Activated CD8-positive, alpha-beta memory T cell treated with anti-CD3 and anti-CD28 coated beads for 48 hours (primary cell): ENCODE measurements around the gene ANKFY1.

ENCODE experiments used
- DNase-seq, 3 experiments: peaks; one replicate each; pipeline ENCODE4 v3.0.0-alpha.2; 2020; ENCODE audit warnings: low read depth in 2 of 3, low spot score in 2 of 3

The ANKFY1 gene

DNA sequence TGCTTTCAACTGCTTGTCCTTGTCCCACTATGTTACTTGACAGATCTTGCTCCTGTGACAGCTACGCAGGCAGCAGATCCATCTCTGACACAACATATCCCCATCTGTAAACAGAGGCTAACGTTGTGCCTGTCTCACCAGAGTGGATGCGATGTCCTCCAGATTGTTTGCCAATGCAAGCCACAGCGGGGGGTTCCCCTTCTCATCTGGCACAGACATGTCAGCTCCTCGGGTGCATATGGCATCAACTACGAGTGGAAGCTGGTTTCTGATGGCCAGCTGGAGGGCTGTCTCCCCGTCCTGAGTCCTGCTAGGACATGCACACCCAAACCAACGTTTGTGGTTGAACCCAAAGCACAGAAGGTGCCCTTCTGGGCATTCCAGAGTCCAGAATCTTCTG, 81.7 kb downstream of the ANKFY1 start:
- DNase-seq: no peak

DNA sequence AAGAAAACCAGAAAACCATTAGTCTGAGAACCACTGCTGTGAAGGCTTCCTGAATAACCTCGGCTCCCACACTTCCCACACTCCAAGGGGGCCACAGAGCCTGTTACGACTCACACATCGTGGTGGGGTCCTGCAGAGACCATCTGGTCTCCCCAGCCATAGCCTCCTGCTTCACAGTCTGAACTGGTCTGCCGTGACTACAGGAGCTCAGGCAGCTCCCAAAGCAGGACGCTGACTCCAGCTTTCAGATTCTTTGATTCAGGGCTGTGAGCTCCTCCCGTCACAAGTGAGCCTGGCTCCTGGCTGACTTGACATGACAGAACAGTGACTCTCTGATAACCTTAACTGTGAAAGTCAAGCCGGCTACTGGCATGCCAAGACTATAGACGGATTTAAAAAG, 83.0 kb downstream of the ANKFY1 start:
- DNase-seq: no peak

DNA sequence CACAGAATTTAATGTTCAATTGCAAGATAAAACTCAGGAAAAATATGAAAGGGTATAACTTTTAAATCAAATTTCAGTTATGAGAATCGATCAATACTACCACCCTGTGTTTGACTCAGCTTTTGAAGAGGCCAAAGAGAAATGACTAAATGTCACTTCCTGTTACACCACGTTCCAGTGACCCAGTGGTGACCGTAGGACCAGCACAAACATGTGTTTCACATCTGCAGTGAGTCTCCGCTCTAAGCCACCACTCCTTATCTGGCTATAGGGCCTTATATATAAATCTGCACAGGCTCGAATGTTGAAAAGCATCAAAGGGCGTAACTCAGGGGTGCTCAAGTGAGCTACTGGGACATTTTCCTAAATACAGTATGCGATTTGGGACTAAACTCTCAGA, 84.7 kb downstream of the ANKFY1 start:
- no peak for DNase-seq

DNA sequence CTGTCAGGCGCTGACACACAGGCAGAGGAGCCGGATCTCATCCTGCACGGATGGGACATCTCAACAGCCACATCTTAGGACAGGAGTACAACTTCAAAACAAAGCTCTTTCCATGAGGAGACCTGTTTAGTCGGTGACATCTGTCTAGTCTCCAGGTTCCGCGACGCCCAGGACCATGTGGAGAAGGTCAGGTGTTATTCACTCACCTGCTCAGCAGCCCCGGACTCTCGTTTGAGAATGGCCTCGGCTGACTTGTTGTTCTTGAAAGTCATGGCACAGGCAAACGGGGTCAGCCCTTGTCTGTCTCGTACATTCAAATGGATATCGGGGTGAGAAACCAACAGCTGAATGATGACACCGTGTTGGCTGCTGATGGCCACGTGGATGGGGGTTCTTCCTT, 85.1 kb downstream of the ANKFY1 start:
- no peak for DNase-seq

DNA sequence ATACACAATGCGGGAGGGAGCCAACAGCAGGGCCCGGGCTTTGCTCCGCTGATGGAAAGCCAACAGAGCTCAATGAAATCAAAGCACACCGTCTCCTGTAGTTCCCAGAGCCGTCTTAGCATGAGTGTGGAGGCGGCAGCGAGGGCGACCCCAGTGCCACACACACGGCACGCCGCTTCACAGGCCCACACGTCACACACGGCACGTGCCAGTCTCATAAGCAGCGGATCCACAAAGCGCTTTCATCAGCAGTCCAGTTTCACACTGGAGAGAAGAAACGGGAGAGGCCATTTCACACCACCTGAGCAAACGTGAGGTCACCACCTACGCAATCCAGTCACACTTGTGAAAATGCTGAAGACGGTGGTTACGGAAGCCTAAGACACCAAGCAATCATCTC, 86.0 kb downstream of the ANKFY1 start:
- DNase-seq: no peak

DNA sequence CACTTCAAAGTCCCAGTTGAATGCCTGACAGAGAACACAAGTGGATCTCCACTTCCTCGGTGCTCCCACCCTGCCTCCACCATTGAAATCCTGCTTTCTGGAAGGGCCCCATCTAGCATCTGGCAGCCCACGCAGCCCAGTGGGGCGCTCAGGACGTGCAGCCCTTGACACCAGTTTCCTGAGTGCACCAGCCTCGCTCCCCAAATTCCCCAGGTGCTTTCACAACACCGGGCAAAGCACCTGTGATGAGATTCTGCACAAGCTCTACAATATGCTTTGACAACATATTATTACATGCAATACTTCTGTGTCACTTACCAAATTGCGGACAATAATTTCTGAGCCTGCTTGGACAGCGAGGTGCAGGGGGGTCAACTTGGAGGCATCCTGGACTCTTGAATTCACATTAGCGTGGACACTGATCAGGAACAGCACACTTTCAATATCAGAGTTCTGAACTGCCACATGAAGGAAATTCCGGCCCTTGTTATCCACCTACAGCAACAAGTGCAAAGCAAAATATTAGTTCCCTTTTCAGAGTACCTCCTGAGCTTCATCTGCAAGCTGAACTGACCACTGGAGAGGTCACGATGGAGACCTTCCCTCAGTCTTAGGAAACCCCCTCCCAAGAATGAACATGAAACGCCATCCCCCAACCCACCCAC, 86.8 kb downstream of the ANKFY1 start:
- DNase-seq: no peak

GRCh38 chr17:4175921-4176807, 87.6 kb downstream of the ANKFY1 start:
- peak in 2 of 3 experiments; percentile 10 to 15 for DNase-seq

GRCh38 chr17:4174556-4174955, 89.2 kb downstream of the ANKFY1 start:
- no peak for DNase-seq

DNA sequence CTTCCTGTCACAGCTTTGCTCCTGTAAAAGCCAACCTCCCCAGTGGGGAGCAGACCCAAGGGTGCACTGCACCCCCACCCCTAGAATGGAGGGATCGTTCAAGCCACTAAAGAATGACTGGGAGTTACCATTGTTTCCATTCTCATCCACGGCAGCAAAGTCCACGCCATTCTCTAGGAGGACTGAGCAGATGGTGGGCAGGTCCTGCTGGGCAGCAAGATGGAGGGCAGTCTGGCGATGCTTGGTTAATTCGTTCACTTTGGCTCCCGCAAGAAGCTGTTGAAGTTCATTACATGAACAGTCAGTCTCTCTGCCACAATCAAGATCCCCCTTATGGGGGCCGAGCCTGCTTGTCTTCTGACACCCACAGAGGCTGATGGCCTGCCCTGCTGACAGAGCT, 90.0 kb downstream of the ANKFY1 start:
- no peak for DNase-seq

DNA sequence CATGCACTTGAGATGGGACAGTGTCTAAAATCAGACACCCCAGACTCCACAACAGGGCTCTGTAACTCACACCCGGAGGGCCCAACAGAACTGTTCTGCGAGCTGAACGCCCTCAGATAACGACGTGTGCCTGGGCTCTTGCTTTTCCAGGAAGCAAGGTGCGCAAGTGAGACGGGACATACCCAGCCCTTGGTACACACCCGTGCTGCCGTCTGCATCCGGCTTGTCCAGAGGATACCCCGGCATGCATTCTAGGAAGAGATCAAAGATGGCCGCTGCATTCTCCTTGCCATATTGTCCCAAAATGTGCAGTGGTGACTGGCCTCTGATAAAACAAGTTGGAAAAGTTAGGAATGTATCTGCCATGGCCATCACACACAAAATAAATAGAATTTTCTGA, 91.4 kb downstream of the ANKFY1 start:
- no peak for DNase-seq

DNA sequence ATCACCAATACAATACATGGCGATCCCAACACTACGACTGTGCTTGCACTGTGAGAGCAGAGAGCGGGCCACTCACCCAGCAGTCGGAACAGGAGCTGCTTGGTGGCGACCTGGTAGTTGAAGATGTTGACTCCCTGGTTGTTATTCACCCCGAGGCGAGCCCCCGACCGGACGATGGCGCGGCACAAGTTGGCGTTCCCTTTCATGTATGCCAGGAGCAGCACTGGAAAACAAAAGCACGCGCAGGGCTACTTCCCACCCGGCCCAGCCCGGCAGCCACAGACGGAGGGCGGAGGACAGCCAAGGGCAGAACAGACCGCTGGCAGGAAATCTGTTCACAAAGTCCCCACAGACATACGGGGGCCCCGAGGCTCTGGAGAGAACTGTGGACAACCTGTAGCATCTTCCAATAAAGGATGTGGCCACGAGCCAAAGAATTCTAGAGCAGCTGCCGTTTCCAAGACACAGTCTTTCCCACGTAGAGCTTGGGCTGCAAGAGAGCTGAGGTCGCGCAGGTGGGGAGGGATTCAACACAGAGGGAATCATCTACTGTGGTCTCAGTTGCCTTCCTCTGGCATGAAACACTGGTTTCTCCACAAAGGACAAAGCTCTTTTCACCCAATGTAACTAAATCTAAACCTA, 93.0 kb downstream of the ANKFY1 start:
- no peak for DNase-seq

DNA sequence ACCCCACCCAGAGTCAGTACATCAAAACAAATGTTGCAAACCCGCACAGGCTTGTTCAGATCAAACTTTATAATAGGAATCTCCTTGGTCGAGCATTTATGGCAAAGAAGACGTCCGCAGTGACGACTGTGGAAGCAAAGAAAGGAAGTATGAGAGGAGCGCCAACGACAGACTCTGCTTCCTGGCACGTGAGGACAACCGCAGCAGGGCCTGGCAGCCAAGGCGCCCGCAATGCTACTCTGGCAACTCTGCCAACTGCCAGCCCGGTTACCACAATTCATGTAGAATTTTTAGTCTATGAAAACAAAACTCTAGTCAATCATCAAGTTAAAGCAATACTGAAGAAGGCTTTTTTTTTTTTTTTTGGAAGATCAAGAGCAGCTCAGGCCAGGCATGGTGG, 96.0 kb downstream of the ANKFY1 start:
- DNase-seq: no peak

DNA sequence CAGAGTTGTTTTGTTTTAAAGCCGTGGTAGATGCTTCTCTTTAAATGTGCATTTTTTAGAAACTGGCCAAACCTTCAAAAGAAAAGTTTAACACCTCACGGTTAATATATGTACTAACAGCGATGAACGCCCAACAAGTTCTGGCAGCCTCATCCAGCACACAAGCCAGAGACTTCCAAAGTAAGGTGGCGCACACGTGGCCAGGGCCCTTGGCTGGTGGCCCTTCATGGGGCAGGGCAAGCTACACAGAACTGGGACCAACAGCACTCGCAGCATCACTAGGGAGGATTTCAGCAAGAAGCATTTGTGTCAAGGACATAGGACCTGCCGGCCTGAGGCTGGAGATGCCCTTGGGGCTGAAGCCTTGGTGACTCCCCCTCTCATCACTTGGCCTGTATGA, 97.4 kb downstream of the ANKFY1 start:
- no peak for DNase-seq

GRCh38 chr17:4165301-4166010, 98.3 kb downstream of the ANKFY1 start:
- DNase-seq: no peak

DNA sequence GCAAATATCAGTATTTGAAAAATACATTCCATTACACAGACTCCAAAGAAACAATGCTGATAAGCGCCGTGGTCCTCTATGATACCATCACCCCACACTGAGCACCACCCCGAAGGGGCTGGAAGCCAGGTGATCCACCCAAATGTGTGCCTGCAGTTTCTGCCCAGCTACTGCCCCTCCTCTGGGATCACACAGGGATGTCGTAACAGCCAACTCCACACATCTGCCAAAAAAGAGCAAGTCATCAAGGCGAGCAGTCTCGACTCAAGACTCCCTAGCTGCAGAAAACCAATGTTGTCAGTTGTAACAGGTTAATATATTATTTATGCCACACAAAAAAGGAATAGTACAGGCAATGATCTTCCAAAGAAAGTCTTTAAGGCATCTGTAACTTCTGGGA, 99.8 kb downstream of the ANKFY1 start:
- no peak for DNase-seq

GRCh38 chr17:4162775-4163466, 100.9 kb downstream of the ANKFY1 start:
- no peak for DNase-seq

DNA sequence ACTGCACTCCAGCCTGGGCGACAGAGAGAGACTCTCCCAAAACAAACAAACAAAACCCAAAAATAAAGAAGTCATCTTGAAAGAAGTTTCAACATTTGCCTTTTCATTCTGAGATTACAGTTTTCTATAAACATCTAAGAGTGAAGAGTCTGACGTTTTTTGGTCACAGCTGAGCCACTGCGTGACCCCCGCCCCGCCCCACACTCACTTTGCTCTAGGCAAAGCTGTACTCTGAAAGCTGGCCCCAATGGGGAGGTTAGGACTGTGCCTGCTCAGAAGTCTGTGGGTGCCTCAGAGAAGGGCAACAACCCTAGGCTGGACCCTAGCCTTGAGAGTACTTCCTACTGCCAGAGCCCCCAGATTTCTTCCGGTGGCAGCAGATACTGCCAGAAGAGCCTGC, 101.5 kb downstream of the ANKFY1 start:
- no peak for DNase-seq

DNA sequence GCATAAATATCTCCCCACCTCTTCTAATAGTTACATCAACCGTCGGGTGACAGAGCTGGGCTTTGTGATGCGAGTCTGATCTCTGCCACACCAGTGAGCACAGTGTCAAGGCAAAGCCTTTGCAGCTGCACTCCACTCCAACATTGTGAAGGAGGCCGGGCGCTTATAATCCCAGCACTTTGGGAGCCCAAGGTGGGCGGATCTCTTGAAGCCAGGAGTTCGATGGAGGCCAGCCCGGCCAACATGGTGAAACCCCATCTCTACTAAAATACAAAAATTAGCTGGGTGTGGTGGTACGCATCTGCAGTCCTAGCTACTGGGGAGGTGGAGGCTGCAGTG, 101.8 kb downstream of the ANKFY1 start:
- DNase-seq: no peak

GRCh38 chr17:4161192-4161966, 102.4 kb downstream of the ANKFY1 start:
- no peak for DNase-seq

- DNase-seq: no peak
Measured at GRCh38 chr17:4160294-4160859, 103.4 kb downstream of the ANKFY1 start.
